ENCODE results near the gene SGTA. TPM values are rescaled to one million over a fixed set of nuclear protein-coding genes. Genes with fewer than 3 reads are reported as not detected.

SGTA gene
- total RNA-seq, 6 experiments from 2014 or later = 60.7 to 68.1 (median 62.8) TPM

- no peaks in the 10 kb centered on the region for H3K4me1 Mint-ChIP-seq (ENCODE audit: low read depth)
- H3K27me3 Mint-ChIP-seq (ENCODE audit: insufficient read depth) = no peaks in the 10 kb centered on the region; the same call in 1 of the 2 replicates
- no peak overlapping the region for H3K27ac Mint-ChIP-seq
- H3K4me3 Mint-ChIP-seq = no peak overlapping the region
- no peak for DNase-seq
- TF ChIP-seq, protein P1, sequence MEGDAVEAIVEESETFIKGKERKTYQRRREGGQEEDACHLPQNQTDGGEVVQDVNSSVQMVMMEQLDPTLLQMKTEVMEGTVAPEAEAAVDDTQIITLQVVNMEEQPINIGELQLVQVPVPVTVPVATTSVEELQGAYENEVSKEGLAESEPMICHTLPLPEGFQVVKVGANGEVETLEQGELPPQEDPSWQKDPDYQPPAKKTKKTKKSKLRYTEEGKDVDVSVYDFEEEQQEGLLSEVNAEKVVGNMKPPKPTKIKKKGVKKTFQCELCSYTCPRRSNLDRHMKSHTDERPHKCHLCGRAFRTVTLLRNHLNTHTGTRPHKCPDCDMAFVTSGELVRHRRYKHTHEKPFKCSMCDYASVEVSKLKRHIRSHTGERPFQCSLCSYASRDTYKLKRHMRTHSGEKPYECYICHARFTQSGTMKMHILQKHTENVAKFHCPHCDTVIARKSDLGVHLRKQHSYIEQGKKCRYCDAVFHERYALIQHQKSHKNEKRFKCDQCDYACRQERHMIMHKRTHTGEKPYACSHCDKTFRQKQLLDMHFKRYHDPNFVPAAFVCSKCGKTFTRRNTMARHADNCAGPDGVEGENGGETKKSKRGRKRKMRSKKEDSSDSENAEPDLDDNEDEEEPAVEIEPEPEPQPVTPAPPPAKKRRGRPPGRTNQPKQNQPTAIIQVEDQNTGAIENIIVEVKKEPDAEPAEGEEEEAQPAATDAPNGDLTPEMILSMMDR (IDR thresholded peaks at IDR 0.05) = no peak
- H3K9me3 Mint-ChIP-seq = no peaks in the 10 kb centered on the region; the same call in 1 of the 2 replicates
- H3K36me3 Mint-ChIP-seq (ENCODE audit: low read depth) = 0 out of 2 replicates have a peak, but pooled peaks cover 7% of the 10 kb centered on the region
Measured at GRCh38 chr19:2815191-2815614, 32.1 kb upstream of the SGTA start.

GRCh38 chr19:2814426-2814825, 31.4 kb upstream of the SGTA start:
- TF ChIP-seq, protein P1 (IDR thresholded peaks at IDR 0.05) = no peak
- Mint-ChIP-seq H3K36me3 (ENCODE audit: low read depth) (0 out of 2 replicates have a peak, but pooled peaks cover 7% of the 10 kb centered on the region), H3K27ac (no peak overlapping the region), H3K4me1 (ENCODE audit: low read depth) (no peaks in the 10 kb centered on the region), H3K9me3 (no peaks in the 10 kb centered on the region; the same call in 1 of the 2 replicates), H3K4me3 (no peak overlapping the region), H3K27me3 (ENCODE audit: insufficient read depth) (no peaks in the 10 kb centered on the region; the same call in 1 of the 2 replicates)
- DNase-seq = no peak

DNA sequence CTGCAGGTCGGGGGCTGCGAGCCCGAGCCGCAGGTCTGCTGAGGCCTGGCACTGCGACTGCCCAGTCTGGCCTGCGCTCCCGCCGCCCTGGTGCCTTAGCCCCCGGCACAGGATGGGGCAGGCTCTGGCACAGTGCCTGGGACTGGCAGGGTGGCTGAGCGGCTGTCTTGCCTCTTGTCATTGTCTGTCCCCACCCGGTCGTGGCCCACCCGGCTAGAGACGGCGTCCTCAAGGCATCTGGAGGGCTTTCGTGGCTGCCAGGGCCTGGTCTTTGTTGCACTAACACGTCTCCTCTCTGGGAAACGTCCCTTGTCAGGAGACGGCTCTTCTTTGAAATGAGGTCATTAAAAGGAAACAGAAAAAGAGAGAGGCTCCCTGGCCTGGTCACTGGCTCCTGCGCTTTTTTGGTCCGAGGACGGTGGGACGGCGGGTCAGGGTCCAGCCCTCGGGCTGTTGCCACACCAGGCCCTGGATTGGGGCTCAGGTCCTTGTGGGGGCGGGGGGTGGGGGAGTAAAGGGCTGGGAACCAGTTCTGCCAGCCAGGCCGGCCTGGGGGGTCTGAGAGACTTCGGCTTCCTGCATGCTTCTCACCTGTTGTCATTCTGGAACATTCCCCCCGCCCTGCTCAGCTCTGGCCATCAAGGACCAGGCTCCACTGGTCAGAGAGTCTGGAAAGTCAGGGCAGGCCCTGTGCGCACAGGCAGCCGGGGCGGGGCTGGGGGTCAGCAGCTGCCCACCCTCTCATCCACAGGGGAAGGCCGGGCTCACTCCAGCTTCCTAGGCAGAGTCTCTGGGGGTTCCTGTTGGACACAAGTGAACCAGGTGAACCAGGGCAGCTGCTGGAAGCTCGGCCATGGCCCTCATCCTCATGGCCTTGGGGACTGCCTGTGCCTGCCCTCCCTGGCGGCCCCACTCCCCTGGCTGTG, 30.4 kb upstream of the SGTA start:
- H3K27ac Mint-ChIP-seq = no peak overlapping the region
- TF ChIP-seq, protein P1 (IDR thresholded peaks at IDR 0.05) = no peak
- no peaks in the 10 kb centered on the region; the same call in 1 of the 2 replicates for H3K27me3 Mint-ChIP-seq (ENCODE audit: insufficient read depth)
- H3K4me3 Mint-ChIP-seq = no peak overlapping the region
- H3K36me3 Mint-ChIP-seq (ENCODE audit: low read depth) = peaks cover 13% of the 10 kb centered on the region; the same call in 1 of the 2 replicates
- H3K4me1 Mint-ChIP-seq (ENCODE audit: low read depth) = no peaks in the 10 kb centered on the region
- DNase-seq = no peak
- H3K9me3 Mint-ChIP-seq = no peaks in the 10 kb centered on the region; the same call in 1 of the 2 replicates

DNA sequence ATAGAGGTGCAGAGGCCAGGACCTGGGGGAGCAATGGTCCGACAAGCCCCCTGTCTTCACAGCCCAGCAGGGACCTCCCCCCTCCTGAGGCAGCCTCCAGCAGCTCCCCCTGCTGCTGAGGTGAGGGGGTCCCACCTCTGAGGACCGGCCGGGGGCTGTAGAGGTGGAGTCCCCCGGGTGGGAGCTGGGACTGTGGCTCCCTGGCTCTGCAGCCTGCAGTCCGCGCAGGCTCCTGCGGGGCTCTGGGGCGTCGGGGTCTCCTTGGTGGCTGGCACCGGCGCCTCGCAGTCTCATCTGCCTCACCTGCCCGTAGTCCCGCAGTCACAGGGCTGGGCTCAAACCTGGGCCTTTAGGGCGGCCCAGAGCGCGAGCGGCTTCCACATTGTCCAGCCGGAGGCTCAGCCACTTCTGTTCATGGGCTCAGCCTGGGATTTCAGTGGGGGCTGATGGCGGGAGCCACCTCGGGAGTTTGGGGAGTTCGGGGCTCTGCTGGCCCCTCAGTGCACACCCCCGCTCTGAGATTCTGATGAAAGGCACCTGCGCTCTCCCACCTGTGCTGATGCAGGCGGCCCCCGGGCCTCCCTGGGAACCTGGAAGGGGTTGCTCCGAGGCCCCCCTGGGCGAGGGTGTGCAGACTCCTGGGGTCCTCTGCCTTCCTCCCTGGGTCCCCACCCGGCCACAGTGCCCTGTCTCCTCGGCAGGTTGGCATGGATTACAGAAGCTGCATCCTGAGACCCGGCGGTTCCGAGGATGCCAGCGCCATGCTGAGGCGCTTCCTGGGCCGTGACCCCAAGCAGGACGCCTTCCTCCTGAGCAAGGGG, 29.6 kb upstream of the SGTA start:
- H3K4me3 Mint-ChIP-seq = no peak overlapping the region
- no peaks in the 10 kb centered on the region for H3K4me1 Mint-ChIP-seq (ENCODE audit: low read depth)
- H3K36me3 Mint-ChIP-seq (ENCODE audit: low read depth) = peaks cover 13% of the 10 kb centered on the region; the same call in 1 of the 2 replicates
- H3K27me3 Mint-ChIP-seq (ENCODE audit: insufficient read depth) = no peaks in the 10 kb centered on the region; the same call in 1 of the 2 replicates
- H3K9me3 Mint-ChIP-seq = no peaks in the 10 kb centered on the region; the same call in 1 of the 2 replicates
- TF ChIP-seq, protein P1 (IDR thresholded peaks at IDR 0.05) = 0 out of 2 replicates have a peak, but pooled peaks have one; percentile 12
- DNase-seq = no peak
- H3K27ac Mint-ChIP-seq = no peak overlapping the region

DNA sequence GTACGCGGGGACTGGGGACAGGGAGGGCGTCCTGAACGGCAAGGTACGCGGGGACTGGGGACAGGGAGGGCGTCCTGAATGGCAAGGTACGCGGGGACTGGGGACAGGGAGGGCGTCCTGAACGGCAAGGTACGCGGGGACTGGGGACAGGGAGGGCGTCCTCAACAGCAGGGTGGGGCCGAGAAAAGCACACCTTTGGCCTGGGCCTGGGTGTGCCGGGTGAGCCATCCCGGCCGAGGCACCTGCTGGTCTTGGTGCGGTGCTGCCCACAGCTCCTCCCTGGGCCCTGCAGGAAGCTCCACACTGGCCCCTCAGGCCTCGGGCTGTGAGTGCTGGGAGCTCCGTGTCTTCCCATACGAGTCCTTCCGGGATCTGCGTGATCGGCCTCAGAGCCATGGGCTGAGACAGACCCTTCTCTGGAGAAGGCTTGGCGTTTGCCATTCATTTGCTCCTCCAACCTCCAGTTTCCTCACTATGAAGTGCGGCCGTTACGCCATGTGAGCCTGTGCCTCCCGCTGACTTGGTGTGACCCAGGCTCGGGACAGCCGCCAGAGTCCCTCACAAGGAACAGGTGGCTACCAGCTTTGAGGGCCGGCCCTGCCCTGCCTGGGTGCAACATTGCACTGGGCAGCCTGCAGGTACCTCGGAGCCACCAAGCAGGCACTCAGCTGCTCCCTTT, 28.8 kb upstream of the SGTA start:
- Mint-ChIP-seq H3K27ac (no peak overlapping the region), H3K9me3 (no peaks in the 10 kb centered on the region), H3K4me3 (no peak overlapping the region), H3K4me1 (ENCODE audit: low read depth) (no peaks in the 10 kb centered on the region), H3K27me3 (ENCODE audit: insufficient read depth) (no peaks in the 10 kb centered on the region), H3K36me3 (ENCODE audit: low read depth) (peaks cover 13% of the 10 kb centered on the region; the same call in 1 of the 2 replicates)
- TF ChIP-seq, protein P1 (IDR thresholded peaks at IDR 0.05) = no peak
- no peak for DNase-seq
